ENCODE data around the gene XAB2.

The XAB2 gene

GRCh38 chr19:7618348-7618747 lies 11.0 kb downstream of the XAB2 start:
- Histone ChIP-seq H3K9ac (ENCODE audit: low read length) (no peak overlapping the region), H2AFZ (ENCODE audit: low read length) (no peak overlapping the region), H3F3A (ENCODE audit: insufficient read depth, low read length) (no peaks in the 10 kb centered on the region), H3K4me1 (ENCODE audit: low read length) (no peaks in the 10 kb centered on the region), H3K9me2 (replicated peaks; ENCODE audit: insufficient read depth, low read length) (no peaks in the 10 kb centered on the region), H3K79me2 (ENCODE audit: low read length) (no peaks in the 10 kb centered on the region), H3K4me2 (ENCODE audit: low read depth, low read length) (no peak overlapping the region), H4K20me1 (ENCODE audit: insufficient read depth, low read length) (no peaks in the 10 kb centered on the region), H3K4me3 (ENCODE audit: low read length) (no peak overlapping the region), H3K27ac (ENCODE audit: low read length) (no peak overlapping the region), H3K9me3 (replicated peaks; ENCODE audit: insufficient read depth, low read length) (no peaks in the 10 kb centered on the region), H3K36me3 (replicated peaks; ENCODE audit: insufficient read depth, low read length) (0 out of 2 replicates have a peak, but pooled peaks cover 6% of the 10 kb centered on the region), H3K27me3 (replicated peaks; ENCODE audit: insufficient read depth, low read length) (peaks cover 8% of the 10 kb centered on the region)
- TF ChIP-seq EZH2phosphoT487 (IDR thresholded peaks at IDR 0.05; ENCODE audit: low read length): no peak
- no peak for TF ChIP-seq CTCF (IDR thresholded peaks at IDR 0.05; ENCODE audit: low read length)
- no peak for TF ChIP-seq EZH2 (optimal IDR thresholded peaks at IDR 0.05; ENCODE audit: low read depth, low read length)
- DNase-seq: no peak

GRCh38 chr19:7617735-7618134 lies 11.6 kb downstream of the XAB2 start:
- no peak for TF ChIP-seq CTCF (IDR thresholded peaks at IDR 0.05; ENCODE audit: low read length)
- TF ChIP-seq EZH2phosphoT487 (IDR thresholded peaks at IDR 0.05; ENCODE audit: low read length): no peak
- no peak for TF ChIP-seq EZH2 (optimal IDR thresholded peaks at IDR 0.05; ENCODE audit: low read depth, low read length)
- H3F3A ChIP-seq (ENCODE audit: insufficient read depth, low read length): no peaks in the 10 kb centered on the region
- H3K27ac ChIP-seq (ENCODE audit: low read length): no peak overlapping the region
- no peak for DNase-seq
- H3K36me3 ChIP-seq (replicated peaks; ENCODE audit: insufficient read depth, low read length): 0 out of 2 replicates have a peak, but pooled peaks cover 6% of the 10 kb centered on the region
- H3K4me3 ChIP-seq (ENCODE audit: low read length): no peak overlapping the region
- no peak overlapping the region for H3K4me2 ChIP-seq (ENCODE audit: low read depth, low read length)
- H2AFZ ChIP-seq (ENCODE audit: low read length): no peak overlapping the region
- H3K9me3 ChIP-seq (replicated peaks; ENCODE audit: insufficient read depth, low read length): no peaks in the 10 kb centered on the region
- H4K20me1 ChIP-seq (ENCODE audit: insufficient read depth, low read length): no peaks in the 10 kb centered on the region
- H3K79me2 ChIP-seq (ENCODE audit: low read length): no peaks in the 10 kb centered on the region
- H3K9me2 ChIP-seq (replicated peaks; ENCODE audit: insufficient read depth, low read length): no peaks in the 10 kb centered on the region
- H3K4me1 ChIP-seq (ENCODE audit: low read length): no peaks in the 10 kb centered on the region
- H3K27me3 ChIP-seq (replicated peaks; ENCODE audit: insufficient read depth, low read length): peaks cover 11% of the 10 kb centered on the region
- H3K9ac ChIP-seq (ENCODE audit: low read length): no peak overlapping the region

- H3K27ac ChIP-seq (ENCODE audit: low read length): no peak overlapping the region
- 0 out of 2 replicates have a peak, but pooled peaks cover 4% of the 10 kb centered on the region for H3K36me3 ChIP-seq (replicated peaks; ENCODE audit: insufficient read depth, low read length)
- TF ChIP-seq EZH2 (optimal IDR thresholded peaks at IDR 0.05; ENCODE audit: low read depth, low read length) (no peak), CTCF (IDR thresholded peaks at IDR 0.05; ENCODE audit: low read length) (no peak), EZH2phosphoT487 (IDR thresholded peaks at IDR 0.05; ENCODE audit: low read length) (no peak)
- H4K20me1 ChIP-seq (ENCODE audit: insufficient read depth, low read length): no peaks in the 10 kb centered on the region
- H3K4me2 ChIP-seq (ENCODE audit: low read depth, low read length): no peak overlapping the region
- no peak overlapping the region for H3K9ac ChIP-seq (ENCODE audit: low read length)
- no peaks in the 10 kb centered on the region for H3K4me1 ChIP-seq (ENCODE audit: low read length)
- no peaks in the 10 kb centered on the region for H3F3A ChIP-seq (ENCODE audit: insufficient read depth, low read length)
- DNase-seq: no peak
- no peaks in the 10 kb centered on the region for H3K9me2 ChIP-seq (replicated peaks; ENCODE audit: insufficient read depth, low read length)
- H3K9me3 ChIP-seq (replicated peaks; ENCODE audit: insufficient read depth, low read length): no peaks in the 10 kb centered on the region
- no peak overlapping the region for H3K4me3 ChIP-seq (ENCODE audit: low read length)
- no peaks in the 10 kb centered on the region for H3K79me2 ChIP-seq (ENCODE audit: low read length)
- no peak overlapping the region for H2AFZ ChIP-seq (ENCODE audit: low read length)
- H3K27me3 ChIP-seq (replicated peaks; ENCODE audit: insufficient read depth, low read length): peaks cover 17% of the 10 kb centered on the region
These were observed 12.2 kb downstream of the XAB2 start for GRCh38 chr19:7617172-7617571.
